GM12864 (cell line): ENCODE measurements around the gene CHSY1.

Experiments used
- DNase-seq: peaks from one replicate; pipeline ENCODE4 v3.0.0-alpha.2; 2011; ENCODE audit warnings: low read depth
- H3K4me3 ChIP-seq: 2 replicates; pipeline ENCODE4 v1.5.1; 2011; ENCODE audit warnings: mild to moderate bottlenecking, low read depth, low read length, control low read depth
- CTCF ChIP-seq: IDR thresholded peaks from 2 replicates; pipeline ENCODE4 v1.5.1; 2011; ENCODE audit warnings: low read depth, mild to moderate bottlenecking, moderate library complexity, low read length, control low read depth, inconsistent platforms; ENCODE audit errors: missing control alignments

Gene CHSY1, protein sequence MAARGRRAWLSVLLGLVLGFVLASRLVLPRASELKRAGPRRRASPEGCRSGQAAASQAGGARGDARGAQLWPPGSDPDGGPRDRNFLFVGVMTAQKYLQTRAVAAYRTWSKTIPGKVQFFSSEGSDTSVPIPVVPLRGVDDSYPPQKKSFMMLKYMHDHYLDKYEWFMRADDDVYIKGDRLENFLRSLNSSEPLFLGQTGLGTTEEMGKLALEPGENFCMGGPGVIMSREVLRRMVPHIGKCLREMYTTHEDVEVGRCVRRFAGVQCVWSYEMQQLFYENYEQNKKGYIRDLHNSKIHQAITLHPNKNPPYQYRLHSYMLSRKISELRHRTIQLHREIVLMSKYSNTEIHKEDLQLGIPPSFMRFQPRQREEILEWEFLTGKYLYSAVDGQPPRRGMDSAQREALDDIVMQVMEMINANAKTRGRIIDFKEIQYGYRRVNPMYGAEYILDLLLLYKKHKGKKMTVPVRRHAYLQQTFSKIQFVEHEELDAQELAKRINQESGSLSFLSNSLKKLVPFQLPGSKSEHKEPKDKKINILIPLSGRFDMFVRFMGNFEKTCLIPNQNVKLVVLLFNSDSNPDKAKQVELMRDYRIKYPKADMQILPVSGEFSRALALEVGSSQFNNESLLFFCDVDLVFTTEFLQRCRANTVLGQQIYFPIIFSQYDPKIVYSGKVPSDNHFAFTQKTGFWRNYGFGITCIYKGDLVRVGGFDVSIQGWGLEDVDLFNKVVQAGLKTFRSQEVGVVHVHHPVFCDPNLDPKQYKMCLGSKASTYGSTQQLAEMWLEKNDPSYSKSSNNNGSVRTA

GRCh38 chr15:101251830-101252820 lies at the start of gene CHSY1:
Gene CHSY1, minus strand, starts transcription at chr15:101252048. Its CDS starts 592 bp downstream, at chr15:101251456.
- peak within 1 kb of the TSS; percentile 86 for H3K4me3 ChIP-seq
- peak; percentile 67 for DNase-seq
- peak; percentile 13 for TF ChIP-seq CTCF

DNA sequence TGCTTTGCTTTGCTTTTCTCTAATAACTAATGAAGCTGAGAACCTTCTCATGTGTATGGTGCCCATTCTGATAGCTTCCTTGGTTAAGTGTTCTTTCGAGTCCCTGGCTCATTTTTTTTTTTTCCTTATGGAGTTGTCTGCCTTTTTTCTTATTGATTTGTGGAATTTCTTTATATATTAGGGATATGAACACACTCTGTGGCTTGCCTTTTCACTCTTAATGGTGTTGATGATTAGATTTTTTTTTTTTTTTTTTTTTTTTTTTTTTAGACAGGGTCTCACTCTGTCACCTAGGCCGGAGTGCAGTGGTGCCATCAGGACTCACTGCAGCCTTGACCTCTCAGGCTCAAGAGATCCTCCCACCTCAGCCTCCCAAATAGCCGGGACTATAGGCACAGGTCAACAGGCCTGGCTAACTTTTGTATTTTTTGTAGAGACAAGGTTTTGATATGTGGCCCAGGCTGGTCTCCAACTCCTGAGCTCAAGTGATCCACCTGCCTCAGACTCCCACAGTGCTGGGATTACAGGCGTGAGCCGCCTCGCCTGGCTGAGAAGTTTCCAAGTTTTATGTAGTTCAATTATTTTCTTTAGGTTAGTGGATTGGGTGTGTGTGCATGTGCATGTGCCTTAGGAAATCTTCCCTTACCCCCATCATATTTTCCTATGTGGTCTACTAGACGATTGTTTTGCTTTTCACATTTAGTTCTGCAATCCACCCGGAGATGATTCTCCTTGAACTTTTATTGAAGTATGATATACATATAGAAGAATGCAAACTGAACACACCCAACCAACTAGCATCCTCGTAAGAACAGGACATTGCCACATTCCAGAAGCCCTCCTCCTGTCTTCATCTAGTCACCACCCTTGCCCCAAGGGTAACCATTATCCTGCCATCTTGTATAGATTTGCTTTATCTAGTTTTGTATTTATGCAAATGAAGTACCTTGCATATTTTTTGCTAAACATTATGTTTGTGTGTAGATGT lies 44.9 kb upstream of the CHSY1 start:
- no peak for TF ChIP-seq CTCF
- DNase-seq = no peak
- H3K4me3 ChIP-seq = no peak overlapping the region; the same call in 1 of the 2 replicates

DNA sequence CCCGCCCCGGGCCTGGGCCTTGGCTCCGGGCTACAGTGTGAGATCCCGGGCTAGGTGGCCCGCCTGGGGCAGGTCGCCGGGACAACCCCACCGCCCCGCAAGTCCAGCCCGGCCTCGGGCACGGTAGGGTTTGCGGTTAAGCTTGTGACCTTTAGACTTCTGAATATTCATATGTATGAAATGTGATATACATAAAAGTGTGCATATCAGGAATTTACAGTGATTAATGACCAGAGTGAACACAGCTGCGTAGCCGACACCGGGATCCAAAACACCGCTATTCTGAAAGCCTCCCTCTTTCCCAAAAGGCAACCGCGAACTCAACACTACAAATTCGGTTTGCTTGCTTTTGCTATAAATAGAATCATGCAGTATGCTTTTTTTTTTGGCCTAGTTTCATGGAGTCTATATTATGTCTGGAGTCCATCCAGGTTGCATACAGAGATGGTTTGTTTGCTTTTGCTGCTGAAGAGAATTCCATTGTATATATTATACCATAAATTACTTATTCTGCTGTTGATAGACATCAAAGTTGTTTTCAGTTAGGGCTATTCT lies 43.8 kb upstream of the CHSY1 start:
- TF ChIP-seq CTCF = no peak
- peak overlapping the region; percentile 95 for H3K4me3 ChIP-seq
- no peak for DNase-seq

GRCh38 chr15:101294731-101295606 lies 43.1 kb upstream of the CHSY1 start, which contains the start of gene SNRPA1:
Gene SNRPA1, minus strand, starts transcription at chr15:101295248. Its CDS starts 70 bp downstream, at chr15:101295178.
- DNase-seq = peak; percentile 78
- no peak for TF ChIP-seq CTCF

GRCh38 chr15:101293122-101293521 lies 41.3 kb upstream of the CHSY1 start:
- no peak for TF ChIP-seq CTCF
- DNase-seq = no peak
- peak overlapping the region; percentile 95 for H3K4me3 ChIP-seq

More at GRCh38 chr15:101294731-101295606, 43.1 kb upstream of the CHSY1 start, which contains the start of gene SNRPA1:
- peak within 1 kb of the TSS; percentile 95 for H3K4me3 ChIP-seq
